NCI-H510A (cell line): ENCODE results near the gene GSTP1.
A peak's percentile ranks its signal among the peaks of the same experiment; 100 is the strongest.
"Not testable (repeated sequence)": the region's sequence is repeated elsewhere in the genome, so short reads cannot be mapped to it uniquely, and the experiment has no call there.

Source experiments
- DNase-seq: peaks from one replicate; lab custom pipeline; 2025; lab: John Stamatoyannopoulos, UW

The GSTP1 gene

GRCh38 chr11:67563705-67564114, 19.9 kb upstream of the GSTP1 start:
- not testable (repeated sequence) for DNase-seq

- no peak for DNase-seq
Observed at GRCh38 chr11:67564230-67564629, 19.4 kb upstream of the GSTP1 start.

- DNase-seq = no peak
Observed at GRCh38 chr11:67571443-67571842, 12.2 kb upstream of the GSTP1 start.

GRCh38 chr11:67572305-67572704, 11.3 kb upstream of the GSTP1 start:
- DNase-seq = no peak

GRCh38 chr11:67572747-67573419, 10.7 kb upstream of the GSTP1 start:
- peak; percentile 59 for DNase-seq

GRCh38 chr11:67574938-67575337, 8.7 kb upstream of the GSTP1 start:
- no peak for DNase-seq

- no peak for DNase-seq
Observed at GRCh38 chr11:67576735-67577475, 6.7 kb upstream of the GSTP1 start.

GRCh38 chr11:67577951-67578350, 5.7 kb upstream of the GSTP1 start:
- no peak for DNase-seq

GRCh38 chr11:67581469-67581868, 2.1 kb upstream of the GSTP1 start:
- peak; percentile 78 for DNase-seq

GRCh38 chr11:67582011-67582410, 1.6 kb upstream of the GSTP1 start:
- DNase-seq = no peak

GRCh38 chr11:67584205-67584880, 731 bp downstream of the GSTP1 start:
- peak; percentile 48 for DNase-seq

GRCh38 chr11:67584881-67585873, 1.6 kb downstream of the GSTP1 start:
- DNase-seq = no peak

- DNase-seq = no peak
Observed at GRCh38 chr11:67585911-67586310, 2.3 kb downstream of the GSTP1 start.

GRCh38 chr11:67586568-67587250, 3.1 kb downstream of the GSTP1 start:
- DNase-seq = no peak

GRCh38 chr11:67588136-67588503, 4.5 kb downstream of the GSTP1 start:
- DNase-seq = no peak

- not testable (repeated sequence) for DNase-seq
Observed at GRCh38 chr11:67588899-67589415, 5.3 kb downstream of the GSTP1 start.

GRCh38 chr11:67592880-67593564, 9.4 kb downstream of the GSTP1 start:
- peak; percentile 34 for DNase-seq

- DNase-seq = no peak
Observed at GRCh38 chr11:67593565-67593905, 9.9 kb downstream of the GSTP1 start.

- DNase-seq = no peak
Observed at GRCh38 chr11:67594480-67594879, 10.9 kb downstream of the GSTP1 start.

GRCh38 chr11:67596753-67597300, 13.2 kb downstream of the GSTP1 start:
- no peak for DNase-seq
